Measurements from ENCODE around the gene LMAN1L.

The LMAN1L gene

GRCh38 chr15:74826364-74826819 lies 13.8 kb downstream of the LMAN1L start, which contains the start of gene CPLX3:
Gene CPLX3 (plus strand): TSS chr15:74826627. CDS start chr15:74826704, 77 bp downstream.
- peaks cover 83% of the 10 kb centered on the region for H3K27me3 Mint-ChIP-seq (ENCODE audit: low read depth)
- no peak within 1 kb of the TSS for H3K27ac Mint-ChIP-seq
- H3K4me3 Mint-ChIP-seq, result no peak within 1 kb of the TSS
- TF ChIP-seq CTCF (IDR thresholded peaks at IDR 0.05; ENCODE audit: unreplicated experiment in 3 of 3), result no peak
- no peaks in the 10 kb centered on the region for H3K36me3 Mint-ChIP-seq (ENCODE audit: low read depth)
- no peaks in the 10 kb centered on the region for H3K9me3 Mint-ChIP-seq
- H3K4me1 Mint-ChIP-seq, result no peaks in the 10 kb centered on the region

- TF ChIP-seq CTCF (IDR thresholded peaks at IDR 0.05; ENCODE audit: unreplicated experiment in 3 of 3), result no peak
- H3K36me3 Mint-ChIP-seq (ENCODE audit: low read depth), result no peaks in the 10 kb centered on the region
- no peak overlapping the region for H3K27ac Mint-ChIP-seq
- H3K27me3 Mint-ChIP-seq (ENCODE audit: low read depth), result peaks cover 77% of the 10 kb centered on the region
- no peak overlapping the region for H3K4me3 Mint-ChIP-seq
- H3K4me1 Mint-ChIP-seq, result no peaks in the 10 kb centered on the region
- H3K9me3 Mint-ChIP-seq, result no peaks in the 10 kb centered on the region
Observed at GRCh38 chr15:74826921-74827320, 14.3 kb downstream of the LMAN1L start.

- H3K4me3 Mint-ChIP-seq, result no peak overlapping the region
- TF ChIP-seq CTCF (IDR thresholded peaks at IDR 0.05; ENCODE audit: unreplicated experiment in 3 of 3), result no peak
- H3K36me3 Mint-ChIP-seq (ENCODE audit: low read depth), result no peaks in the 10 kb centered on the region
- no peaks in the 10 kb centered on the region for H3K9me3 Mint-ChIP-seq
- no peak overlapping the region for H3K27ac Mint-ChIP-seq
- no peaks in the 10 kb centered on the region for H3K4me1 Mint-ChIP-seq
- peaks cover 72% of the 10 kb centered on the region for H3K27me3 Mint-ChIP-seq (ENCODE audit: low read depth)
Observed at GRCh38 chr15:74827614-74828013, 15.0 kb downstream of the LMAN1L start.

- H3K9me3 Mint-ChIP-seq, result no peaks in the 10 kb centered on the region
- H3K27me3 Mint-ChIP-seq (ENCODE audit: low read depth), result peaks cover 61% of the 10 kb centered on the region
- no peak for TF ChIP-seq CTCF (IDR thresholded peaks at IDR 0.05; ENCODE audit: unreplicated experiment in 3 of 3)
- H3K4me1 Mint-ChIP-seq, result no peaks in the 10 kb centered on the region
- no peak overlapping the region for H3K27ac Mint-ChIP-seq
- no peaks in the 10 kb centered on the region for H3K36me3 Mint-ChIP-seq (ENCODE audit: low read depth)
- H3K4me3 Mint-ChIP-seq, result no peak overlapping the region
Observed at GRCh38 chr15:74828835-74829234, 16.2 kb downstream of the LMAN1L start.

GRCh38 chr15:74829486-74829885 lies 16.9 kb downstream of the LMAN1L start:
- Mint-ChIP-seq H3K36me3 (ENCODE audit: low read depth) (no peaks in the 10 kb centered on the region), H3K27me3 (ENCODE audit: low read depth) (peaks cover 55% of the 10 kb centered on the region), H3K4me1 (no peaks in the 10 kb centered on the region), H3K4me3 (no peak overlapping the region), H3K27ac (no peak overlapping the region), H3K9me3 (no peaks in the 10 kb centered on the region)
- no peak for TF ChIP-seq CTCF (IDR thresholded peaks at IDR 0.05; ENCODE audit: unreplicated experiment in 3 of 3)

- Mint-ChIP-seq H3K27ac (no peak overlapping the region), H3K9me3 (no peaks in the 10 kb centered on the region), H3K27me3 (ENCODE audit: low read depth) (peaks cover 50% of the 10 kb centered on the region), H3K4me1 (no peaks in the 10 kb centered on the region), H3K4me3 (no peak overlapping the region), H3K36me3 (ENCODE audit: low read depth) (no peaks in the 10 kb centered on the region)
- TF ChIP-seq CTCF (IDR thresholded peaks at IDR 0.05; ENCODE audit: unreplicated experiment in 3 of 3), result no peak
Observed at GRCh38 chr15:74829991-74830390, 17.4 kb downstream of the LMAN1L start.
